GM19324 (cell line): ENCODE results near the gene SDHB.
"Not testable (repeated sequence)": the region's sequence is repeated elsewhere in the genome, so short reads cannot be mapped to it uniquely, and the experiment has no call there.

ENCODE experiments used
- ATAC-seq: cut with Tn5 transposase; IDR thresholded peaks from one replicate; pipeline ENCODE4 v1.9.1; 2021; ENCODE audit warnings: mild to moderate bottlenecking, moderate library complexity; ENCODE audit not compliant: unreplicated experiment, low FRiP score

The SDHB gene

GRCh38 chr1:17078991-17079868 is 25.4 kb upstream of the SDHB start:
- no peak for ATAC-seq

- no peak for ATAC-seq
These were observed 21.8 kb upstream of the SDHB start for GRCh38 chr1:17075470-17076255.

GRCh38 chr1:17071794-17072193 is 18.0 kb upstream of the SDHB start:
- ATAC-seq: no peak

GRCh38 chr1:17070163-17070525 is 16.3 kb upstream of the SDHB start:
- no peak for ATAC-seq

- ATAC-seq: no peak
These were observed 15.8 kb upstream of the SDHB start for GRCh38 chr1:17069452-17070162.

- no peak for ATAC-seq
These were observed 15.0 kb upstream of the SDHB start for GRCh38 chr1:17068789-17069188.

- no peak for ATAC-seq
These were observed 13.8 kb upstream of the SDHB start for GRCh38 chr1:17067465-17068240.

GRCh38 chr1:17067069-17067426 is 13.2 kb upstream of the SDHB start:
- no peak for ATAC-seq

GRCh38 chr1:17066361-17067068 is 12.7 kb upstream of the SDHB start:
- no peak for ATAC-seq

GRCh38 chr1:17065666-17066065 is 11.8 kb upstream of the SDHB start:
- no peak for ATAC-seq

- not testable (repeated sequence) for ATAC-seq
These were observed 8.9 kb upstream of the SDHB start for GRCh38 chr1:17062751-17063150.

GRCh38 chr1:17061892-17062291 is 8.1 kb upstream of the SDHB start:
- ATAC-seq: no peak

GRCh38 chr1:17061486-17061885 is 7.7 kb upstream of the SDHB start:
- no peak for ATAC-seq

GRCh38 chr1:17060306-17060749 is 6.5 kb upstream of the SDHB start:
- peak; percentile 20 for ATAC-seq

- ATAC-seq: peak; percentile 51
These were observed 5.8 kb upstream of the SDHB start for GRCh38 chr1:17059391-17060305.

GRCh38 chr1:17056551-17056950 is 2.7 kb upstream of the SDHB start:
- ATAC-seq: no peak

GRCh38 chr1:17055801-17056200 is 2.0 kb upstream of the SDHB start:
- no peak for ATAC-seq

GRCh38 chr1:17053086-17053684 is 647 bp downstream of the SDHB start:
- no peak for ATAC-seq
